ENCODE results near the gene LRMDA. TPM values are rescaled to one million over a fixed set of nuclear protein-coding genes. Genes with fewer than 3 reads are reported as not detected.

Gene LRMDA
- total and polyA plus RNA-seq, 2 donors (not counting 1 experiment from before 2014, with no cell fraction given): 0.12 TPM; not detected in 1

DNA sequence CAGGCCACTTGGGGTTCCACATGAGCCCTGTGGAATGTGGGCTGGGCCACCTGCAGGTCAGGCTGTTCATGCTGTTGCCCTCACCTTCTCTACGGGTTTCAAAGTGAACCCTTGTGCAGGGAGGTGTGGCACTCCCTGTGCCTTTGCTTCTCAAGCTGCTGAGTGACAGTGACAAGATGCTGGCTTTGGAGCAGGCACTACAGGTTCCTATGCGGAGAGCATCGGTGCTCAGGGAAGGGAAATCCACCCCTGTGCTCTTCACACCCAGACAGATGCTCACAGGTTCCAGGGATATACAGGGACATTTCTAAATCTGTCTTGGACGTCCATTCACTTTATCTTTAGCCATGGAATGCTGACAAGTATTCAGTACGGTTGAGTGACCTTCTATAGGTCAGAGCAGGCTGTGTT lies 1005.0 kb downstream of the LRMDA start:
- Histone ChIP-seq H3K79me2 (ENCODE audit: control insufficient read depth, insufficient read depth, low read length) (no peaks in the 10 kb centered on the region), H3K4me3 (ENCODE audit: control extremely low read depth in 1 of 5, extremely low read depth in 1 of 5, insufficient read depth in 1 of 5, low read depth in 2 of 5, low read length in 4 of 5) (no peak overlapping the region), H3K4me1 (ENCODE audit: control insufficient read depth in 2 of 2, insufficient read depth in 2 of 2, low read length in 2 of 2) (no peaks in the 10 kb centered on the region), H3K9ac (ENCODE audit: low read length) (no peak overlapping the region), H2AFZ (ENCODE audit: insufficient read depth, low read depth, low read length, poor library complexity, severe bottlenecking) (no peak overlapping the region), H3K27ac (ENCODE audit: low read length in 2 of 2) (no peak overlapping the region), H3K9me3 (ENCODE audit: control extremely low read depth in 1 of 3, control insufficient read depth in 2 of 3, insufficient read depth in 1 of 3, low read length in 2 of 3) (peaks cover 0 to 7% (median 0%) of the 10 kb centered on the region in 3 donors), H3K4me2 (replicated peaks; ENCODE audit: low read depth, low read length, poor library complexity, severe bottlenecking) (no peak overlapping the region), H3K27me3 (replicated peaks in 1 of 4; ENCODE audit: control extremely low read depth in 1 of 4, control insufficient read depth in 3 of 4, insufficient read depth in 4 of 4, low read length in 3 of 4) (no peaks in the 10 kb centered on the region), H4K20me1 (ENCODE audit: control insufficient read depth, insufficient read depth, low read length, poor library complexity, severe bottlenecking) (no peaks in the 10 kb centered on the region), H3K36me3 (replicated peaks in 1 of 2; ENCODE audit: control extremely low read depth in 1 of 2, control insufficient read depth in 1 of 2, extremely low read depth in 1 of 2, insufficient read depth in 2 of 2, low read length in 1 of 2) (no peaks in the 10 kb centered on the region)
- no peaks in the 10 kb centered on the region for H3K9me3 Mint-ChIP-seq (ENCODE audit: insufficient read depth)
- DNase-seq: no peak
- H3K27me3 Mint-ChIP-seq: no peaks in the 10 kb centered on the region
- intact Hi-C loops (cut with micrococcal nuclease): no loop called here
- H3K4me3 Mint-ChIP-seq: no peak overlapping the region
- WGBS (ENCODE audit: insufficient coverage): 87% methylated on average over 4 of the region's 5 CpGs
- H3K4me1 Mint-ChIP-seq: no peaks in the 10 kb centered on the region
- no peak overlapping the region for H3K27ac Mint-ChIP-seq
- no peak for TF ChIP-seq EZH2 (IDR thresholded peaks at IDR 0.05; ENCODE audit: borderline replicate concordance, insufficient read depth, low read depth, low read length, poor library complexity, severe bottlenecking)
- TF ChIP-seq, protein P1, sequence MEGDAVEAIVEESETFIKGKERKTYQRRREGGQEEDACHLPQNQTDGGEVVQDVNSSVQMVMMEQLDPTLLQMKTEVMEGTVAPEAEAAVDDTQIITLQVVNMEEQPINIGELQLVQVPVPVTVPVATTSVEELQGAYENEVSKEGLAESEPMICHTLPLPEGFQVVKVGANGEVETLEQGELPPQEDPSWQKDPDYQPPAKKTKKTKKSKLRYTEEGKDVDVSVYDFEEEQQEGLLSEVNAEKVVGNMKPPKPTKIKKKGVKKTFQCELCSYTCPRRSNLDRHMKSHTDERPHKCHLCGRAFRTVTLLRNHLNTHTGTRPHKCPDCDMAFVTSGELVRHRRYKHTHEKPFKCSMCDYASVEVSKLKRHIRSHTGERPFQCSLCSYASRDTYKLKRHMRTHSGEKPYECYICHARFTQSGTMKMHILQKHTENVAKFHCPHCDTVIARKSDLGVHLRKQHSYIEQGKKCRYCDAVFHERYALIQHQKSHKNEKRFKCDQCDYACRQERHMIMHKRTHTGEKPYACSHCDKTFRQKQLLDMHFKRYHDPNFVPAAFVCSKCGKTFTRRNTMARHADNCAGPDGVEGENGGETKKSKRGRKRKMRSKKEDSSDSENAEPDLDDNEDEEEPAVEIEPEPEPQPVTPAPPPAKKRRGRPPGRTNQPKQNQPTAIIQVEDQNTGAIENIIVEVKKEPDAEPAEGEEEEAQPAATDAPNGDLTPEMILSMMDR (IDR thresholded peaks at IDR 0.05): no peak
- no peak for ATAC-seq (ENCODE audit: low read depth)
- CTCF ChIA-PET: no interaction called here
- POLR2A ChIA-PET: no interaction called here

GRCh38 chr10:76436981-76437380 lies 1005.6 kb downstream of the LRMDA start:
- CTCF ChIA-PET: no interaction called here
- POLR2A ChIA-PET: no interaction called here

More at GRCh38 chr10:76436981-76437380, 1005.6 kb downstream of the LRMDA start:
- WGBS (ENCODE audit: insufficient coverage): 67% methylated on average over 1 of the region's 1 CpG
- no peaks in the 10 kb centered on the region for H3K4me1 ChIP-seq (ENCODE audit: control insufficient read depth in 2 of 2, insufficient read depth in 2 of 2, low read length in 2 of 2)
- H3K27me3 Mint-ChIP-seq: no peaks in the 10 kb centered on the region
- H3K27me3 ChIP-seq (replicated peaks in 1 of 4; ENCODE audit: control extremely low read depth in 1 of 4, control insufficient read depth in 3 of 4, insufficient read depth in 4 of 4, low read length in 3 of 4): no peaks in the 10 kb centered on the region
- no peaks in the 10 kb centered on the region for H3K9me3 Mint-ChIP-seq (ENCODE audit: insufficient read depth)
- no peak overlapping the region for H3K9ac ChIP-seq (ENCODE audit: low read length)
- ATAC-seq (ENCODE audit: low read depth) (no peak), DNase-seq (no peak)
- no peaks in the 10 kb centered on the region for H3K36me3 ChIP-seq (replicated peaks in 1 of 2; ENCODE audit: control extremely low read depth in 1 of 2, control insufficient read depth in 1 of 2, extremely low read depth in 1 of 2, insufficient read depth in 2 of 2, low read length in 1 of 2)
- no peak overlapping the region for H3K4me3 ChIP-seq (ENCODE audit: control extremely low read depth in 1 of 5, extremely low read depth in 1 of 5, insufficient read depth in 1 of 5, low read depth in 2 of 5, low read length in 4 of 5)
- intact Hi-C loops (cut with micrococcal nuclease): no loop called here
- H3K9me3 ChIP-seq (ENCODE audit: control extremely low read depth in 1 of 3, control insufficient read depth in 2 of 3, insufficient read depth in 1 of 3, low read length in 2 of 3): peaks cover 0 to 7% (median 0%) of the 10 kb centered on the region in 3 donors
- no peaks in the 10 kb centered on the region for H3K4me1 Mint-ChIP-seq
- H2AFZ ChIP-seq (ENCODE audit: insufficient read depth, low read depth, low read length, poor library complexity, severe bottlenecking): no peak overlapping the region
- TF ChIP-seq, protein P1 (IDR thresholded peaks at IDR 0.05): no peak
- no peak for TF ChIP-seq EZH2 (IDR thresholded peaks at IDR 0.05; ENCODE audit: borderline replicate concordance, insufficient read depth, low read depth, low read length, poor library complexity, severe bottlenecking)
- no peak overlapping the region for H3K27ac ChIP-seq (ENCODE audit: low read length in 2 of 2)
- no peaks in the 10 kb centered on the region for H4K20me1 ChIP-seq (ENCODE audit: control insufficient read depth, insufficient read depth, low read length, poor library complexity, severe bottlenecking)
- no peak overlapping the region for H3K4me3 Mint-ChIP-seq
- no peaks in the 10 kb centered on the region for H3K79me2 ChIP-seq (ENCODE audit: control insufficient read depth, insufficient read depth, low read length)
- no peak overlapping the region for H3K4me2 ChIP-seq (replicated peaks; ENCODE audit: low read depth, low read length, poor library complexity, severe bottlenecking)
- H3K27ac Mint-ChIP-seq: no peak overlapping the region
